Measurements from ENCODE around the gene COPZ2.
"Not testable (repeated sequence)": the region's sequence is repeated elsewhere in the genome, so short reads cannot be mapped to it uniquely, and the experiment has no call there.

Gene COPZ2

GRCh38 chr17:48037036-48037837 lies at the start of gene COPZ2:
COPZ2 (minus strand) TSS chr17:48037797; CDS start chr17:48037777, 20 bp downstream.
- no peak for DNase-seq (ENCODE audit: low read depth)

- no peak for DNase-seq (ENCODE audit: low read depth)
Measured at GRCh38 chr17:48084932-48085331, 47.3 kb upstream of the COPZ2 start.

GRCh38 chr17:48081858-48082257 lies 44.3 kb upstream of the COPZ2 start:
- DNase-seq (ENCODE audit: low read depth) = no peak

- not testable (repeated sequence) for DNase-seq (ENCODE audit: low read depth)
Measured at GRCh38 chr17:48077152-48077551, 39.6 kb upstream of the COPZ2 start.

- peak; percentile 66 for DNase-seq (ENCODE audit: low read depth)
Measured at GRCh38 chr17:48074322-48075081, 36.9 kb upstream of the COPZ2 start.

GRCh38 chr17:48073566-48074094 lies 36.0 kb upstream of the COPZ2 start:
- DNase-seq (ENCODE audit: low read depth) = not testable (repeated sequence)

- not testable (repeated sequence) for DNase-seq (ENCODE audit: low read depth)
Measured at GRCh38 chr17:48072811-48073210, 35.2 kb upstream of the COPZ2 start.

- no peak for DNase-seq (ENCODE audit: low read depth)
Measured at GRCh38 chr17:48071654-48072053, 34.1 kb upstream of the COPZ2 start.

- DNase-seq (ENCODE audit: low read depth) = no peak
Measured at GRCh38 chr17:48070195-48070594, 32.6 kb upstream of the COPZ2 start.

GRCh38 chr17:48068491-48068961 lies 30.9 kb upstream of the COPZ2 start:
- peak; percentile 40 for DNase-seq (ENCODE audit: low read depth)

- not testable (repeated sequence) for DNase-seq (ENCODE audit: low read depth)
Measured at GRCh38 chr17:48067808-48068207, 30.2 kb upstream of the COPZ2 start.

- no peak for DNase-seq (ENCODE audit: low read depth)
Measured at GRCh38 chr17:48067245-48067644, 29.6 kb upstream of the COPZ2 start.

GRCh38 chr17:48066656-48067055 lies 29.1 kb upstream of the COPZ2 start:
- no peak for DNase-seq (ENCODE audit: low read depth)

GRCh38 chr17:48066192-48066591 lies 28.6 kb upstream of the COPZ2 start:
- DNase-seq (ENCODE audit: low read depth) = no peak

- no peak for DNase-seq (ENCODE audit: low read depth)
Measured at GRCh38 chr17:48064638-48065037, 27.0 kb upstream of the COPZ2 start.

- DNase-seq (ENCODE audit: low read depth) = no peak
Measured at GRCh38 chr17:48062273-48062672, 24.7 kb upstream of the COPZ2 start.

GRCh38 chr17:48060249-48060648 lies 22.7 kb upstream of the COPZ2 start:
- DNase-seq (ENCODE audit: low read depth) = no peak

- DNase-seq (ENCODE audit: low read depth) = no peak
Measured at GRCh38 chr17:48059125-48059668, 21.6 kb upstream of the COPZ2 start.

GRCh38 chr17:48058393-48059124 lies 21.0 kb upstream of the COPZ2 start:
- DNase-seq (ENCODE audit: low read depth) = no peak

- DNase-seq (ENCODE audit: low read depth) = no peak
Measured at GRCh38 chr17:48057626-48058025, 20.0 kb upstream of the COPZ2 start.

GRCh38 chr17:48056879-48057278 lies 19.3 kb upstream of the COPZ2 start:
- no peak for DNase-seq (ENCODE audit: low read depth)

GRCh38 chr17:48056246-48056745 lies 18.7 kb upstream of the COPZ2 start:
- DNase-seq (ENCODE audit: low read depth) = no peak

All from GM04504 (cell line).